A549 (cell line): Measurements from ENCODE around the gene ERN1. TPM values are rescaled to one million over a fixed set of nuclear protein-coding genes. Genes with fewer than 3 reads are reported as not detected.

Experiments used
- ATAC-seq, 2 experiments: fragments of 200-7000 bp in 1 of 2; fragments of >200 bp in 1 of 2; cut with Nextera tagmentation in 1 of 2; cut with Tn5 transposase in 1 of 2; 3 replicates each; pipeline versions ENCODE4 v1.8.0 to v1.9.1; 2018 to 2020; ENCODE audit warnings: mild to moderate bottlenecking in 1 of 2, moderate library complexity in 1 of 2
- CTCF ChIA-PET: fragments of 300-600 bp; sonication (Branson Sonifier 250); formaldehyde crosslinking; extraction: SDS; loops from one replicate; lab custom pipeline; 2021; ENCODE audit warnings: antibody characterized with exemption, inconsistent platforms; lab: Yijun Ruan, JAX
- POLR2A ChIA-PET: fragments of 350-600 bp; formaldehyde crosslinking; extraction: SDS; loops from one replicate; lab custom pipeline; 2021; ENCODE audit warnings: antibody characterized with exemption, inconsistent platforms; lab: Yijun Ruan, JAX
- DNase-seq, 2 experiments: peaks; one replicate each; pipeline versions ENCODE4 v3.0.0 to v3.0.0-alpha.2; 2011 to 2016; ENCODE audit warnings: low read depth in 1 of 2, low spot score in 1 of 2
- FAIRE-seq: peaks from 2 replicates; lab custom pipeline; 2011; peaks lifted over from hg19 to GRCh38; lab: Jason Lieb, UNC
- H3K27ac ChIP-seq, 2 experiments: fragments of >200 bp; sonication (Bioruptor Twin); formaldehyde crosslinking; 3 replicates each; pipeline ENCODE4 v1.5.1; 2016 to 2017
- H3K4me1 ChIP-seq: fragments of >200 bp; sonication (Bioruptor Twin); formaldehyde crosslinking; 3 replicates; pipeline ENCODE4 v1.6.1; 2016
- H3K4me2 ChIP-seq: fragments of >200 bp; sonication (Bioruptor Twin); formaldehyde crosslinking; 3 replicates; pipeline ENCODE4 v1.6.1; 2016
- H3K4me3 ChIP-seq: fragments of >200 bp; sonication (Bioruptor Twin); formaldehyde crosslinking; 3 replicates; pipeline ENCODE4 v1.5.1; 2016
- H3K9me3 ChIP-seq: fragments of >200 bp; sonication (Bioruptor Twin); formaldehyde crosslinking; 3 replicates; pipeline ENCODE4 v1.6.1; 2016
- CEBPB ChIP-seq, 2 experiments: fragments of >200 bp in 1 of 2; sonication (Bioruptor Twin) in 1 of 2; formaldehyde crosslinking in 1 of 2; IDR thresholded peaks; 2 replicates each; pipeline ENCODE4 v1.6.1; 2012 to 2016
- CHD2 ChIP-seq: fragments of 150-350 bp; IDR thresholded peaks from 2 replicates; pipeline ENCODE4 v1.6.1; 2014; ENCODE audit warnings: low read length; ENCODE audit not compliant: partially characterized antibody
- CHD4 ChIP-seq: fragments of 200-600 bp; sonication (generic); IDR thresholded peaks from 2 replicates; pipeline ENCODE4 v1.6.1; 2016; ENCODE audit warnings: antibody characterized with exemption, mild to moderate bottlenecking, borderline replicate concordance
- EHF ChIP-seq: fragments of 250-450 bp; sonication (Bioruptor Pico); IDR thresholded peaks from 2 replicates; pipeline ENCODE4 v1.5.0; 2020; ENCODE audit warnings: mild to moderate bottlenecking
- EHMT2 ChIP-seq: fragments of 200-600 bp; sonication (generic); IDR thresholded peaks from 2 replicates; pipeline ENCODE4 v1.6.1; 2016; ENCODE audit warnings: antibody characterized with exemption, low read depth, mild to moderate bottlenecking, moderate library complexity
- EP300 ChIP-seq, 2 experiments: fragments of >200 bp; sonication (Bioruptor Twin); formaldehyde crosslinking; IDR thresholded peaks; 2 replicates in 1 of 2; 3 replicates in 1 of 2; pipeline ENCODE4 v1.6.1; 2016 to 2017
- ESRRA ChIP-seq: fragments of 150-350 bp; IDR thresholded peaks from 2 replicates; pipeline ENCODE4 v1.6.1; 2014; ENCODE audit warnings: mild to moderate bottlenecking, low read length, borderline replicate concordance
- FOSB ChIP-seq: fragments of 250-450 bp; sonication (Bioruptor Pico); IDR thresholded peaks from 2 replicates; pipeline ENCODE4 v1.5.0; 2020; ENCODE audit warnings: mild to moderate bottlenecking, moderate library complexity
- HDAC2 ChIP-seq: fragments of 200-600 bp; sonication (generic); IDR thresholded peaks from 2 replicates; pipeline ENCODE4 v1.6.1; 2016
- KDM1A ChIP-seq: fragments of 200-600 bp; sonication (generic); IDR thresholded peaks from 2 replicates; pipeline ENCODE4 v1.6.1; 2016; ENCODE audit warnings: low read depth, mild to moderate bottlenecking
- NFE2L2 ChIP-seq: fragments of 150-350 bp; conservative IDR thresholded peaks from 2 replicates; pipeline ENCODE4 v1.6.1; 2014; ENCODE audit warnings: low read length
- NPAS2 ChIP-seq: fragments of 250-450 bp; sonication (Bioruptor Pico); IDR thresholded peaks from 2 replicates; pipeline ENCODE4 v1.8.0; 2022; ENCODE audit warnings: mild to moderate bottlenecking, moderate library complexity, borderline replicate concordance
- RARB ChIP-seq: fragments of 250-450 bp; sonication (Bioruptor Pico); IDR thresholded peaks from 2 replicates; pipeline ENCODE4 v1.8.0; 2021; ENCODE audit warnings: mild to moderate bottlenecking, moderate library complexity
- RNF2 ChIP-seq: fragments of 200-600 bp; sonication (generic); IDR thresholded peaks from 2 replicates; pipeline ENCODE4 v1.6.1; 2016; ENCODE audit warnings: low read depth, mild to moderate bottlenecking, antibody characterized with exemption, moderate library complexity, borderline replicate concordance
- SMC3 ChIP-seq: fragments of >200 bp; sonication (Bioruptor Twin); formaldehyde crosslinking; IDR thresholded peaks from 3 replicates; pipeline ENCODE4 v1.6.1; 2018; ENCODE audit warnings: inconsistent platforms
- TFCP2L1 ChIP-seq: fragments of 250-450 bp; sonication (Bioruptor Pico); IDR thresholded peaks from 2 replicates; pipeline ENCODE4 v1.5.0; 2021; ENCODE audit warnings: mild to moderate bottlenecking
- ZC3H11A ChIP-seq: fragments of 450-650 bp; IDR thresholded peaks from 2 replicates; pipeline ENCODE4 v1.6.1; 2014; ENCODE audit warnings: antibody characterized with exemption, mild to moderate bottlenecking
- WGBS: methylation state at CpG from one replicate; pipeline ENCODE4 v1.1.6; 2017; ENCODE audit errors: missing lambda C conversion rate; 5-methylcytosine and 5-hydroxymethylcytosine counted together
- polyA plus RNA-seq, 4 experiments: library from polyadenylated mRNA; depleted of rRNA in 3 of 4; stranded (reverse); fragments of >200 nt; fragmentation: RNase III in 1 of 4; extraction: RNeasy Plus Mini Kit Qiagen cat#74134 plus additional on column Dnase treatment in 1 of 4; gene quantifications; 2 replicates in 3 of 4; 3 replicates in 1 of 4; pipeline ENCODE4 v1.2.3, GENCODE V29; 2011 to 2017
- TF ChIP-seq, protein P1 (sequence below): IDR thresholded peaks from 2 replicates; pipeline ENCODE4 v1.6.1; 2012

ERN1 gene
- polyA plus RNA-seq, 2 of the 4 experiments (the other 2 are of a cell fraction), result 4.1 to 19.8 TPM

DNA sequence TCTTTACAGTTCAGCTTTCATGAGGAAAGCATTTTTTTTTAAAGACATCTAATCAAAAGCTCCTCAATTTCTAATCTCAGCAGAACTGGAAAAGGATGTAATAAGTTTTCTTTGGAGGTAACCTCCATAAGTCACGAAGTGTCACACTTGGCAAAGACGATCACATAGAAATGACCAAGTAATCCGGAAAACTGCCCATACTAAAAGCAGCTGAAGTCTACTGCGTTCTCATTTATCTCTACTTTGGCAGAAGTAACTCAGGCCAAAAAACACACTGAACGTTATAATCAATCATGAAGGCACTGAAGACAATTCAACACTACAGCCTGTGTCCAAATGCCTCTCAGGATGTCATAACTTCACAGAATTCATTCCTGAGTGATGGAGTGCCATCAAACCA lies 39.8 kb downstream of the ERN1 start:
- H3K4me1 ChIP-seq, result peaks cover 23% of the 10 kb centered on the region
- TF ChIP-seq EHF (CRISPR knock-in tag), result no peak
- H3K4me3 ChIP-seq, result no peak overlapping the region
- no peak for ATAC-seq
- 92% methylated on average over 5 of the region's 5 CpGs for WGBS
- no peak overlapping the region for H3K4me2 ChIP-seq
- POLR2A ChIA-PET, result no interaction called here
- no peak for DNase-seq
- CTCF ChIA-PET, result interaction anchor here (0.7 to 2.1 kb wide), 7 partner anchors 14 to 64 kb away, joined by 3 to 9 read pairs (median 4); no protein-coding TSS in a partner anchor
- no peak overlapping the region for H3K27ac ChIP-seq
- no peaks in the 10 kb centered on the region for H3K9me3 ChIP-seq
- no peak for FAIRE-seq

DNA sequence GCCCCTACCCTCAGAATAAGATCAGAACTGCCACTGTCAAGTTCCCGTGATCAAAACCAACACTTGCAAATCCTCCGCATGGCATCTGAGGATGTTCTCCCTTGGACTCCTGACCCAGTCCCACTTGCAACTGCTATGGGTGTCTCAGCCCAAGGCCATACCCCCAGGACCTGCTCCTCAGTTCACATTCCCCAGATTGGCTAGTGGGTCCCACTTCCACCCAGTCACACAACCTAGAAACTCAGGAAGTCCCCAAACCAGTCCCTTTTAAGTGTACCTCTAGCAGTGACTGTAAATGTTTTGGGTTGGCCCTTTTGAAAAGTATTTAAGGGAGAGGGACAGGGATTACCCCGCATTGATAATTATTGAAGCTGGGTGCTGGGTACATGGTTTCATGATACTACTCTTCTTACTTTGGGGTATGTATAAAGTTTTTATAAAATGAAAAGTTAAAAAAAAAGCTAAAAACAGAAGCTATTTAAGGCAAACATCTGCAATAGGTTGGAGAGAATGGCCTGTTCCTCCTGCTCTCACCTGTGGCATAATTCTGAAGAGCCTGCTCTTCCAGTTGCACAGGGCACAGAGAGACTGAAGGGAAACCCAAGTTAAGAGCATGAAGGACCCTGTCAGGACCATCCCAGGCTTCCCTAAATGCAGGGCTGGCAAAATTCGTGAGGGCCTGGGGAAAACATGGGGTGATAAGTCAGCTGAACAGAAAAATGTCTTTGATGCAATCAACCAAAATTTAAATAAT lies 42.5 kb downstream of the ERN1 start:
- DNase-seq, result no peak
- FAIRE-seq, result no peak
- ChIA-PET POLR2A (no interaction called here), CTCF (interaction anchor here (0.7 to 5.2 kb wide), 9 partner anchors 13 to 131 kb away, joined by 3 to 26 read pairs (median 5); no protein-coding TSS in a partner anchor)
- Histone ChIP-seq H3K4me3 (no peak overlapping the region), H3K4me1 (peaks cover 50% of the 10 kb centered on the region), H3K9me3 (no peaks in the 10 kb centered on the region), H3K4me2 (no peak overlapping the region), H3K27ac (peak overlapping the region; percentile 2 to 50; a peak in 2 of 6 replicates)
- WGBS, result 78% methylated on average over 4 of the region's 4 CpGs
- TF ChIP-seq TFCP2L1 (CRISPR knock-in tag) (no peak), EP300 (IDR thresholded peaks at IDR 0.05) (no peak), ZC3H11A (no peak), FOSB (no peak), EHMT2 (no peak), SMC3 (no peak)
- ATAC-seq, result no peak

DNA sequence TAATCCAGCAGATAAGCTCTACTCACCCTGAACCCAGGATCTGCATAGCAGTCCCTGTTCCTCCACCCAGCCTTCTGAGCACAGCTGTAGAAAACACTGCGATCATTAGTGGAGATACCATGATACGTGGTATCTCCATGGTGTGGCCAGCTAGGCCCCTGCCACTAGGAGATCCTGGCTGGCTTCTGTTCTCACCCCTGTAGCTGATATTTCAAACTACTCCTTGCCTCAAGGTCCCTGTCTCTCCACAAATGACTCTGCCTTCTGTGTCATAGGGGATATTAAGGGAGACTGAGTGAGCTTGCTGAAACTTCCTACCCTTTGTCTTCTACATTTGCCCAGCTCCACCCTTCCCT lies 44.3 kb downstream of the ERN1 start:
- Histone ChIP-seq H3K4me3 (no peak overlapping the region), H3K9me3 (no peaks in the 10 kb centered on the region), H3K4me2 (no peak overlapping the region; the same call in 2 of the 3 replicates), H3K4me1 (peaks cover 68% of the 10 kb centered on the region), H3K27ac (peak overlapping the region; percentile 88 to 89; a peak in 5 of 6 replicates)
- DNase-seq, result no peak
- no peak for FAIRE-seq
- 100% methylated on average over 2 of the region's 2 CpGs for WGBS
- TF ChIP-seq ESRRA, result no peak
- TF ChIP-seq NPAS2 (CRISPR knock-in tag), result no peak
- TF ChIP-seq, protein P1, sequence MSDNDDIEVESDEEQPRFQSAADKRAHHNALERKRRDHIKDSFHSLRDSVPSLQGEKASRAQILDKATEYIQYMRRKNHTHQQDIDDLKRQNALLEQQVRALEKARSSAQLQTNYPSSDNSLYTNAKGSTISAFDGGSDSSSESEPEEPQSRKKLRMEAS, result no peak
- no peak for TF ChIP-seq CHD4
- no peak for TF ChIP-seq NFE2L2
- TF ChIP-seq RARB, result no peak
- TF ChIP-seq RNF2, result no peak
- no peak for TF ChIP-seq KDM1A
- TF ChIP-seq CEBPB (IDR thresholded peaks at IDR 0.05), result no peak
- no peak for TF ChIP-seq FOSB
- CTCF ChIA-PET, result interaction anchor here (0.6 to 5.2 kb wide), 8 partner anchors 10 to 58 kb away, joined by 3 to 26 read pairs (median 4); no protein-coding TSS in a partner anchor
- ATAC-seq, result no peak
- POLR2A ChIA-PET, result no interaction called here

GRCh38 chr17:64084940-64085649 lies 44.8 kb downstream of the ERN1 start:
- no peak for ATAC-seq
- Histone ChIP-seq H3K27ac (peak overlapping the region; percentile 88 to 89), H3K4me1 (peaks cover 73% of the 10 kb centered on the region), H3K9me3 (no peaks in the 10 kb centered on the region), H3K4me3 (no peak overlapping the region), H3K4me2 (peak overlapping the region; percentile 69)
- DNase-seq, result no peak
- WGBS, result 93% methylated on average over 8 of the region's 8 CpGs
- TF ChIP-seq CHD2 (no peak), HDAC2 (0 out of 2 replicates have a peak, but pooled peaks have one; percentile 1)
- ChIA-PET POLR2A (interaction anchor here (1.0 to 1.7 kb wide), 2 partner anchors 11 to 60 kb away, joined by 5 to 11 read pairs; no protein-coding TSS in a partner anchor), CTCF (interaction anchor here (0.6 to 5.2 kb wide), 11 partner anchors 7 to 60 kb away, joined by 3 to 26 read pairs (median 3); no protein-coding TSS in a partner anchor)
- no peak for FAIRE-seq
